ENCODE data around the gene LBHD2. TPM values are rescaled to one million over a fixed set of nuclear protein-coding genes. Genes with fewer than 3 reads are reported as not detected.
"Not testable (repeated sequence)": the region's sequence is repeated elsewhere in the genome, so short reads cannot be mapped to it uniquely, and the experiment has no call there.

Gene LBHD2
- total RNA-seq, 2 donors from 2014 or later = not detected

DNA sequence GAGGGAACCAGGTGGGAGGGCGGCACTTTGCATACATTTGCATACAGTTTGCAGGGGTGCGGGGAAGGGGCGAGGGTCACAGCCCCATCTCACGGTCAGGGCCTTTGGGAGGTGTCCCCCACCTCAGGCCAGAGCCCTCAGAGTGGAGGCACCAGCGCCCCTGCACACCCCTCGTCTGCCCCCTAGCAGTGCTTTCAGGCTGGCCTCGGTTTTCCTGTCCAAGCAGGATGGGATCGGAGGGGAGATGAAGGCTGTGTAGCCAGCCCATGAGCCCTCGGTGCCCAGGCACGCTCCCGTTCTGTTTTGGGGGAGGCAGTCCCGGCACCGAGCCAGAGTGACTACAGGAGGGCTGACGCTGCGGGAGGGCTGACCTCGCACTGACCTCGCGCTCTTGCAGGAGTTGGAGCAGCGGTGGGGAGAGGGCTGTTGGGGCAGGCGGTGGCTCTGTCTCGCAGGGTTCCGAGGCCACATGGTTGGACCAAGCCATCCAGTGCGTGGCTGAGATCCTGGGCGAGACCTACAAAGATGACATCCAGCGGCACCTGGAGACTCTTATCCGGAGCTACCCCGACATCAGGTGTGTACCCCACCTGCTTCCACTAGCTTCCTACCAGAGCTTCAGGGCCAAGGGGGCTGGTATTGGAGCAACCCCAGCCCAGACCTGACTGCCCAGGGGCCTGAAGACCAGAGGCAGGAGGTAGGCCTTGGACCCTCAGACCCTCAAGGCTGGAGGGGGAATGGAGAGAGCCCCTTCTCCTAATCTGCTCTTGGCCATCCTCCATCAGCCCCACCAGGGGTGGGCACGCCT lies 24.1 kb downstream of the LBHD2 start:
- Mint-ChIP-seq H3K27ac (no peak overlapping the region), H3K36me3 (ENCODE audit: low read depth) (peaks cover 4% of the 10 kb centered on the region)

DNA sequence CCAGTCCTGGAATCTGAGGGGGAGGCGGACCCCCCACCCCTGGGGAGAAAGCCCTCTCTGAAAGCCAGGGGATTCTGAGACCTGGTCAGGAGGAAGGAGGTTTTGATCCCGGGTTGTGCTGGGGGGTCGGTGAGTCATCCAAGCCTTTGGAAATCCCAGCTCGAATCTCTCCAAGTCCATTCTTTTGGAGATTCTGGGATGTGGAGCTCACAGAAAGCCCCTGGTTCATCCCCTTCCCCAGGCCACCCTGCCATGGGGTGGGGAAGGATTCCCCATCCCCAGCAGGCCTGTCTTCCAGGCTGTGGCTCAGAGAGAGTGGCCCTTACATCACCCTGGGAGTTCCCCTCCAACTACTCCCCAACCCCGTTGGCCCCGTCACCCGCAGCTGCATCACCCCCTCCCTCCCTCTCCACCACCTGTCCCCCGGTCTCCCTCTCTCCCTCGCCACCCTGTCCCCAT lies 24.8 kb downstream of the LBHD2 start:
- peaks cover 4% of the 10 kb centered on the region for H3K36me3 Mint-ChIP-seq (ENCODE audit: low read depth)
- no peak overlapping the region for H3K27ac Mint-ChIP-seq
- no peaks in the 10 kb centered on the region for H3K9me3 ChIP-seq (ENCODE audit: control insufficient read depth, low read length, poor library complexity, severe bottlenecking)
- peaks cover 27% of the 10 kb centered on the region for H3K27me3 Mint-ChIP-seq
- DNase-seq (no peak), ATAC-seq (peak; percentile 32)
- H3K4me1 Mint-ChIP-seq = peaks cover 9% of the 10 kb centered on the region
- no peak overlapping the region for H3K4me3 Mint-ChIP-seq

More for the DNA sequence above, 24.1 kb downstream of the LBHD2 start:
- DNase-seq (no peak), ATAC-seq (no peak)
- Mint-ChIP-seq H3K4me3 (no peak overlapping the region), H3K27me3 (peaks cover 32% of the 10 kb centered on the region), H3K4me1 (peaks cover 11% of the 10 kb centered on the region)
- H3K9me3 ChIP-seq (ENCODE audit: control insufficient read depth, low read length, poor library complexity, severe bottlenecking) = no peaks in the 10 kb centered on the region

DNA sequence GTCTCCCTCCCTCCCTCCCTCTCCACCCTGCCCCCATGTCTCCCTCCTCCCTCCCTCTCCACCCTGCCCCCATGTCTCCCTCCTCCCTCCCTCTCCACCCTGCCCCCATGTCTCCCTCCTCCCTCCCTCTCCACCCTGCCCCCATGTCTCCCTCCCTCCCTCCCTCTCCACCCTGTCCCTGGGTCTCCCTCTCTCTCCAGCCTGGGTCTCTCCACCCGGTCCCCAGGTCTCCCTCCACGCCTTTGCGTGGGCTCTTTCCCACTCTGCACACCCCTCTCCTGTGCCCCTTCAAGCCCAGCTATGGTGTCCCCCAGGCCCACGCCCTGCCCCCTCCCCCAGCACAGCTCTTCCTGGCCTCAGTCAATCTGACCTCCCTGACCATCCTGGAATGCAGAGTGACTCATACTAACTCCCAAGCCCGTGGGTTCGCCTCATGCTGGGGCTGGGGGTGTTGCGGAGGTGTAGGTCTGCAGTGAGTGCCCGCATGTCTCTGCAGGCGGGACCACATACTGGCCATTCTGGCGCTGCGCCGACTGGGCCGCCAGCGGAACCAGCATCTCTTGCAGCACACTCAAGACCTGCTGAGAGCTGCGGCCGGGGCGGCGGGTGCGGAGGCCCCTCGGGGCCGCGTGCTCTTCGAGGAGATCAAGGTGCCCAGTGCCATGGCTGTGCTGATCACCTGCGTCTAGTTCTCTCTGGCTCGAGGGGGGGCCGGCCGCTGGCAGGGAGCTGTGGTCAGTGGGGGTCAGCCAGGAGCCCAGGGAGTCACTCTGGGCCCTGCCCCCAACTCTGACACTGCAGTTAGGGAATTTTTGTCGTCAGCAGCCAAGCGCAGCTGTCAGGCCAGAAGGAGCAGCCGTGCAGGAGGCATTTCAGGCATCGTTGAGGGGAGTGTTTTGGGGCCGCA lies 25.8 kb downstream of the LBHD2 start:
- ATAC-seq (no peak), DNase-seq (no peak)
- H3K27me3 Mint-ChIP-seq = peaks cover 25% of the 10 kb centered on the region
- no peaks in the 10 kb centered on the region for H3K9me3 ChIP-seq (ENCODE audit: control insufficient read depth, low read length, poor library complexity, severe bottlenecking)
- H3K4me1 Mint-ChIP-seq = peaks cover 9% of the 10 kb centered on the region
- no peak overlapping the region for H3K27ac Mint-ChIP-seq
- H3K4me3 Mint-ChIP-seq = no peak overlapping the region
- peaks cover 4% of the 10 kb centered on the region for H3K36me3 Mint-ChIP-seq (ENCODE audit: low read depth)

DNA sequence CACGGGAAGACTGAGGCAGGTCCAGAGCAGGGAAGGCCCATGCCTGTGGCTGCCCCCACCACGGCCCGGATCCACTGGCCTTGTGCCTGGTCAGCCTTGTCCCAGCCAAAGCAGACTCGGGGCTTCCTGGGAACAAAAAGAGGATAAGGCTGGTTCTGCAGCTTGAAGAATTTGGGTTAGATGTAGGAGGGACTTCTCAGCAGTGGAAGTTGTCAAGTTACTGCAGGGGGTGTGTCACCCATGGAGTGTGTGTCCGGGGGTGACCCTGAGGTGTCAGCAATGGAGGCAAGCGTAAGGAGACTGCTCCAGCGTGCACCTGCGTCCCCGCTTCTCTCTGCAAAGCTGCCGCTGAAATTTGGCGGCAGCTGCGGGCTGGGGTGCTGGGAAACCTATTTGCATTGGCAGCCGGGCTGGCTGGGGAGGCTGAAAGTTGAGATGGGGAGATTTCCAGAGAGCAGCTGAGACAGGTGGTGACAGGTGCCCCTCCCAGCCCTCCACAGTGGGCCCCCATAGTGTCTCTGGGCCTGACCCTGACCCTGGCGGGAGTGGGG lies 26.7 kb downstream of the LBHD2 start:
- DNase-seq (no peak), ATAC-seq (no peak)
- Mint-ChIP-seq H3K4me1 (peaks cover 8% of the 10 kb centered on the region), H3K4me3 (peak overlapping the region; percentile 52), H3K27ac (no peak overlapping the region), H3K27me3 (peaks cover 16% of the 10 kb centered on the region), H3K36me3 (ENCODE audit: low read depth) (no peaks in the 10 kb centered on the region)
- H3K9me3 ChIP-seq (ENCODE audit: control insufficient read depth, low read length, poor library complexity, severe bottlenecking) = no peaks in the 10 kb centered on the region

DNA sequence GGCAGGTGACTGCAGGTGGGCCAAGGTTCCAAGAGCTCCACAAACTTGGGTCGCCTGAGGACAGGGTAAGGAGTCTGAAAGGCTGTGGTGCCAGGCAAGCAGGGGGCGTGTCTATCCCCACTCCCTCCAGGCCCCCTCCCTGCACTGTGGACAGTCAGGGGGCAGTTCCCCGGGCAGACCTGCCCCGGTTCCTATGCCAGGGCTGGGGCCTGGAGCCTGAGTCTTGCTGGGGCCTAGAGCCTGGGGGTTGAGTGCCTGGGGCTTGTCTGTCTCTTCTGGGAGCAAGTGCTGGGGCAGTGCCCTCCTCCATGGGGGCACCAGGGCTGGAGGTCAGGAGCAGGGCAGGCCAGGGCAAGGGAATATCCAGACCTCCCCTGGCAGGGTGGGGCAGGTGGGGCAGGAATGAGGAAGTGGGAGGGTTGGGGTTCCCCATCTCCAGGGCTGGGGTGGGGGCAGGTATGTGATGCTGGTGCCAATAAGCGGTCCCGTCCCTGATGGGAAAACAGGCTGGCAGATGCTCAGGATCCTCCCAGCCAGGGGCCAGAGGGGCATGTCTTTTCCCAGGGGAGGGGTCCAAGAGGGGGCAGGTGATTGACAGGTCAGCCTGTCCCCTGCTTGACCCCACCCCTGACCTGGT lies 27.3 kb downstream of the LBHD2 start:
- no peak for DNase-seq
- no peak for ATAC-seq
- H3K36me3 Mint-ChIP-seq (ENCODE audit: low read depth) = no peaks in the 10 kb centered on the region
- H3K4me1 Mint-ChIP-seq = peaks cover 12% of the 10 kb centered on the region
- H3K27ac Mint-ChIP-seq = no peak overlapping the region
- no peaks in the 10 kb centered on the region for H3K9me3 ChIP-seq (ENCODE audit: control insufficient read depth, low read length, poor library complexity, severe bottlenecking)
- peaks cover 12% of the 10 kb centered on the region for H3K27me3 Mint-ChIP-seq
- no peak overlapping the region for H3K4me3 Mint-ChIP-seq

DNA sequence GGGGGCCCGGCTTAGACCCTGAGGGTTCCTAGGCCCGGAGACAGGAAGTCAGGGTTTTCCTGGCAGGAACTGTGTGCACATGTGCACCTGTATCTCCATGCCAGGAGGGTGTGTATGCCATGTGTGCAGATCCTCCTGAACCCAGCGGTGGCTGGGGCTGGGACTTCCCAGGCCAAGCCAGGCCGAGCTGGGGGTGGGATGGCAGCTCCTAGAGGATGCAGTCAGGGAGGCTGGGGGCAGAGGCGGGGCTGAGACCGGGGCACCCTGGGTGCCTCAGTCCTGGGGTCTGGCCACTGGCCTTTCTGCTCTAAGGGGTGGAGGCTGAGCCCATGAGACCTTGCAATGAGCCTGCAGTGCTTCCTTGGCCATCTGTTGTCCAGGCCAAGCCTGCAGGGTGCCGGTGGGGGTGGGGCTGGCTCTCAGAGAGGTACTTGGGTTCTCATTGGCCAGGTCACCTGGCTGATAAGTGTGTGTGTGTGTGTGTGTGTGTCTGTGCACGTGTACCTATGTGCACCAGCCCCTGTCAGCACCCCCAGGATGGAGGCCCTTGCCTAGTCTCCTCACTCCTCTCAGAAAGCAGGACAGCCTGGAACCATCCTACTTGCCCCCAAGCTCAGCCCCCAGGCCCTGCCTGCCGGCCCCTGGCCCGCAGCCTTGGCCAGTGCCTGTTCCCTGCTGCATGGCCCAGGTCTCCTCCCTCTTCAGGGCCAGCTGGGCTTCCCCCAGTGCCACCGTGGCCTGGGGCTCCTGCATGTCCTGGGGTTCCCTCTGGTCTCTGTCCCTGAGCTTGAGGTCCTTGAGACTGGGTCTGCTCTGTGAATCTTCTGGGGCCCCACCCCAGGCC lies 28.6 kb downstream of the LBHD2 start:
- Mint-ChIP-seq H3K36me3 (ENCODE audit: low read depth) (no peaks in the 10 kb centered on the region), H3K4me1 (peaks cover 12% of the 10 kb centered on the region)

DNA sequence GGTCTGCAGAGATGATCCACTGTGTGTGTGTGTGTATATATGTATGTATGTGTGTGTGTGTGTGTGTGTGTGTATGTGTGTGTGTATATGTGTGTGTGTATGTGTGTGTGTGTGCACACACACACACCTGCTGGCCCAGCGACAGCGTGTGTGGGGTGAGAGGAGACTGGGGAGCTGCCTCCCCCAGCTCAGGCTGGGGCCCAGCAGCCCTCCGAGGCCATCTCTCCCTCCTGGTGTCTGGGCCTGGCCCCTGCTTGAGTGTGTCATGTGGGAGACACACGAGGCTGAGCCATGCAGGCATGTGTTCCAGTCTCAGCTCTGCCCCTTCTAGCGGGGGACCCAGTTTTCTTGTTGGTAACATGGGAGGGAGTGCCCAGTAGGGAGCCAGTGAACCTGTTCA lies 29.3 kb downstream of the LBHD2 start:
- no peak for DNase-seq
- H3K27ac Mint-ChIP-seq = no peak overlapping the region
- peaks cover 12% of the 10 kb centered on the region for H3K4me1 Mint-ChIP-seq
- ATAC-seq = no peak
- no peak overlapping the region for H3K4me3 Mint-ChIP-seq
- no peaks in the 10 kb centered on the region for H3K9me3 ChIP-seq (ENCODE audit: control insufficient read depth, low read length, poor library complexity, severe bottlenecking)
- H3K36me3 Mint-ChIP-seq (ENCODE audit: low read depth) = no peaks in the 10 kb centered on the region
- H3K27me3 Mint-ChIP-seq = peaks cover 12% of the 10 kb centered on the region

More for the DNA sequence above, 28.6 kb downstream of the LBHD2 start:
- no peaks in the 10 kb centered on the region for H3K9me3 ChIP-seq (ENCODE audit: control insufficient read depth, low read length, poor library complexity, severe bottlenecking)
- DNase-seq = no peak
- Mint-ChIP-seq H3K27ac (no peak overlapping the region), H3K27me3 (peaks cover 12% of the 10 kb centered on the region), H3K4me3 (no peak overlapping the region)
- ATAC-seq = no peak

DNA sequence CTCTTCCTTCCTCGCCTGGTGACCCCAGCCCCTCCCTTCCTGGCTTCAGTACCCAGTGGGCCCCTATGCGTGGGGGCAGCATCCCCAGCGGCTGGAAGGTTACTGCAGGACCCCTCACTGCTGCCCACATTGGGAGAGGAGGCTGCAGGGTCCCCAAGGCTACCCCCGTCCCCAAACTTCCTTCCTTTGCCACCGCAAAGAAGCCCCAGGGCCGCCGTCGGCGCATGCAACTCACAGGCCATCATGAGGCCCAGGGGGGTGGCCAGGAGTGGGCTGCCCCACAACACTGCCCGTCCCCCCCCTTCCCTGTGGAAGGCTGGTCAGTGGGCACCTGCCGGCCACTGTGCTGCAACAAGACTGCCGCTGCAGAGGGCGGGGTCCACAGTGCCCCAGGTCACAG lies 29.8 kb downstream of the LBHD2 start:
- no peak for DNase-seq

DNA sequence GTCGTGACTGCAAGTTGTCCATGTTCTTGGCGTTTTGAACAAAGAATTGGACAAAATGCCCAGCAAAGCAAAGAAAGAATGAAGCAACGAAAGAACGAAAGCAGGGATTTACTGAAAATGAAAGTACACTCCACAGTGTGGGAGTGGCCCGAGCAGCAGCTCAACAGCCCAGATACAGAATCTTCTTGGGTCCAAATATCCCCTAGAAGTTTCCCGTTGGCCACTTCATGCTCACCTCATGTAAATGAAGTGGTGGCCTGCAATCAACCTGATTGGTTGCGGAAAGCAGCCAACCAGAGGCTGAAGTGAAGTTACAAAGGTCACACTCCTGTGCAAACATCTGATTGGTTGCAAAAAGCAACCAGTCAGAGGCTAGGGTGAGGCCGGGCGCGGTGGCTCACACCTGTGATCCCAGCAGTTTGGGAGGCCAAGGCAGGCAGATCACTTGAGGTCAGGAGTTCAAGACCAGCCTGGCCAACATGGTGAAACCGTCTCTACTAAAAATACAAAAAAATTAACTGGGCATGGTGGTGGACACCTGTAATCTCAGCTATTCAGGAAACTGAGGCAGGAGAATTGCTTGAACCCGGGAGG lies 31.2 kb downstream of the LBHD2 start:
- Mint-ChIP-seq H3K4me3 (peak overlapping the region; percentile 79), H3K4me1 (peaks cover 12% of the 10 kb centered on the region), H3K27me3 (peaks cover 20% of the 10 kb centered on the region), H3K27ac (peak overlapping the region; percentile 53)
- not testable (repeated sequence) for H3K9me3 ChIP-seq (ENCODE audit: control insufficient read depth, low read length, poor library complexity, severe bottlenecking); DNase-seq; H3K36me3 Mint-ChIP-seq (ENCODE audit: low read depth); ATAC-seq

More for the DNA sequence above, 29.8 kb downstream of the LBHD2 start:
- no peaks in the 10 kb centered on the region for H3K9me3 ChIP-seq (ENCODE audit: control insufficient read depth, low read length, poor library complexity, severe bottlenecking)
- Mint-ChIP-seq H3K4me1 (peaks cover 12% of the 10 kb centered on the region), H3K27ac (no peak overlapping the region), H3K4me3 (no peak overlapping the region), H3K27me3 (peaks cover 12% of the 10 kb centered on the region), H3K36me3 (ENCODE audit: low read depth) (no peaks in the 10 kb centered on the region)
- ATAC-seq = no peak

DNA sequence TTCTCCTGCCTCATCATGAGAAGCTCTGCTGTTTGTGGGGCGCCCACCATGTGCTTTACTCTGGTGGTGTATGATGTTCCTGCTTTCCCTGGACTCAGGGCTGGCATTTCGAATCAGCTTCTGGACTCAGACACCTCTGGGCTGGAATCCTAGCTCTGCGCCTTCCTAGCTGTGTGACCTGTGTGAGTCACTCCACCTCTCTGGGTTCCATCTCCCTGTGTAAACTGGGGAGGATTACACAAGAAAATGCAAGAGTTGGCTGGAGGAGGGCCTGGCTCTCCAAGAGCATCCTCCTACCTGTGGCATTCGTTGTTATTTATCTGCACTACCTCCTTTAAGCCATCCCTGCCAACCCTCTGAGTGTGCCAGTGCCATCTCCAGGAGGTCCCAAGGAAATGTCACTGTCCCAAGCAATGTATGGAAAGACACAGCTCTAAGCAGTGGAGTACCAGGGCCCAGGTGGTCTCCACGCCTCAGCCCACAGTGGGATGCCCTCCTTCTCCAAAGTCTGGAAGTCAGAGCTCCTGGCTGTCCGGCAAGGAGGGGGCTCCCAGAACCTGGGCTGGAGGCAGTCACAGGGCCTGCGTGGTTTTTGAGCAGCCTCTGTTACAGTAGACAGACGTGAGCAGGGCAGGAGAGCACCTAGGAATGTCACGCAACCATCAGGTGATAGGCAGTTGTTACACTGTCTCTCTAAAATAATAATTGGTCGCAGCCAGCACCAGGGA lies 32.0 kb downstream of the LBHD2 start:
- H3K9me3 ChIP-seq (ENCODE audit: control insufficient read depth, low read length, poor library complexity, severe bottlenecking) = no peaks in the 10 kb centered on the region

DNA sequence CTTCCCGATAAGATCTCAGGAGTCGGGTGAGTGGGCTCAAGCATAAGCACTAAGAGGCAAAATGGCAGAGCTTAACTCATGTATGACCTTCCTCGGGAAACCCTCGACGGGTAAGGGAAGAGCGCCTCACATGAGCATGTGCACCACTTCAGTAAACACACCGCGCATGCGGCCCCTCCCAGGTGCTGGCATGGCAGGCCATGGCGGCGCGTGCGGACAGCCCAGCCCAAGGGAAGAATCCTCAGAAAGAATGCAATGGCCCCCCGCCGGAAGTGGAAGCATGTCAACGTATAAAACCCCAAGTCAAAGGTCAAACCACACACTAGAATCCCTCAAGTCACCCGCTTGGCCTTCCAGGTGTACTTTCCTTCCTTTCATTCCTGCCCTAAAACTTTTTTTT lies 32.6 kb downstream of the LBHD2 start:
- ATAC-seq (no peak), DNase-seq (no peak)
- no peaks in the 10 kb centered on the region for H3K9me3 ChIP-seq (ENCODE audit: control insufficient read depth, low read length, poor library complexity, severe bottlenecking)
- peaks cover 20% of the 10 kb centered on the region for H3K27me3 Mint-ChIP-seq
- no peak overlapping the region for H3K4me3 Mint-ChIP-seq
- H3K36me3 Mint-ChIP-seq (ENCODE audit: low read depth) = no peaks in the 10 kb centered on the region
- no peak overlapping the region for H3K27ac Mint-ChIP-seq
- peaks cover 16% of the 10 kb centered on the region for H3K4me1 Mint-ChIP-seq

More for the DNA sequence above, 32.0 kb downstream of the LBHD2 start:
- Mint-ChIP-seq H3K4me3 (no peak overlapping the region), H3K36me3 (ENCODE audit: low read depth) (no peaks in the 10 kb centered on the region), H3K4me1 (peaks cover 14% of the 10 kb centered on the region), H3K27ac (no peak overlapping the region), H3K27me3 (peaks cover 20% of the 10 kb centered on the region)
- no peak for ATAC-seq
- no peak for DNase-seq

All from T-helper 17 cell (primary cell).